Prostate gland (tissue), 2 donors: Measurements from ENCODE around the gene MTCL3.

Source experiments
- DNase-seq: peaks from one replicate; pipeline ENCODE4 v3.0.0-alpha.2; 2019; ENCODE audit warnings: low spot score
- H3K27ac ChIP-seq, 2 donors: fragments of 200-600 bp; sonication (generic); 2 replicates each; pipeline ENCODE4 v1.5.1; 2017 to 2019
- H3K27me3 ChIP-seq: fragments of 200-600 bp; sonication (generic); replicated peaks from 2 replicates; pipeline ENCODE4 v1.5.1; 2019; ENCODE audit not compliant: insufficient read depth
- H3K36me3 ChIP-seq, 2 donors: fragments of 200-600 bp; sonication (generic); 1 replicate in 1 of 2; 2 replicates in 1 of 2; pipeline versions ENCODE4 v1.5.1 to v1.8.1; 2017 to 2019
- H3K4me1 ChIP-seq: fragments of 200-600 bp; sonication (generic); replicated peaks from 2 replicates; pipeline ENCODE4 v1.5.1; 2019
- H3K4me3 ChIP-seq, 2 donors: fragments of 200-600 bp; sonication (generic); 2 replicates each; pipeline ENCODE4 v1.5.1; 2017 to 2019
- H3K9me3 ChIP-seq: fragments of 200-600 bp; sonication (generic); 2 replicates; pipeline ENCODE4 v1.5.1; 2017
- CTCF ChIP-seq, 4 experiments: fragments of 200-600 bp in 2 of 4; fragments of 450-650 bp in 2 of 4; sonication (generic) in 2 of 4; IDR thresholded peaks; 1 replicate in 3 of 4; 2 replicates in 1 of 4; pipeline ENCODE4 v1.5.1; 2016 to 2019; ENCODE audit warnings: antibody characterized with exemption in 4 of 4, mild to moderate bottlenecking in 2 of 4, moderate library complexity in 2 of 4
- POLR2A ChIP-seq: fragments of 450-650 bp; IDR thresholded peaks from one replicate; pipeline ENCODE4 v1.6.1; 2016; ENCODE audit warnings: antibody characterized with exemption, mild to moderate bottlenecking
- POLR2AphosphoS5 ChIP-seq: sonication (generic); formaldehyde crosslinking; IDR thresholded peaks from one replicate; pipeline ENCODE4 v1.6.1; 2017; ENCODE audit warnings: antibody characterized with exemption
- WGBS: methylation state at CpG from one replicate; pipeline ENCODE4 v1.1.5; 2018; 5-methylcytosine and 5-hydroxymethylcytosine counted together
- intact Hi-C: fragments of 100-400 bp; cut with DNase I; formaldehyde crosslinking; loops from one replicate; pipeline ENCODE4 v1.14.2; 2022

The MTCL3 gene

GRCh38 chr6:127513425-127513824 is 5.7 kb downstream of the MTCL3 start:
- intact Hi-C loops: no loop called here
- Histone ChIP-seq H3K4me3 (no peak overlapping the region), H3K4me1 (no peaks in the 10 kb centered on the region), H3K27me3 (peaks cover under 1% of the 10 kb centered on the region), H3K27ac (no peak overlapping the region), H3K9me3 (no peaks in the 10 kb centered on the region), H3K36me3 (no peaks in the 10 kb centered on the region)
- DNase-seq: no peak
- no peak for TF ChIP-seq POLR2A
- TF ChIP-seq POLR2AphosphoS5: no peak
- no peak for TF ChIP-seq CTCF (IDR thresholded peaks at IDR 0.05)

GRCh38 chr6:127510876-127511275 is 8.3 kb downstream of the MTCL3 start:
- Histone ChIP-seq H3K27me3 (no peaks in the 10 kb centered on the region), H3K9me3 (no peaks in the 10 kb centered on the region), H3K36me3 (no peaks in the 10 kb centered on the region), H3K4me1 (no peaks in the 10 kb centered on the region), H3K27ac (no peak overlapping the region), H3K4me3 (no peak overlapping the region)
- no peak for TF ChIP-seq POLR2A
- TF ChIP-seq POLR2AphosphoS5: no peak
- no peak for TF ChIP-seq CTCF (IDR thresholded peaks at IDR 0.05)
- DNase-seq: no peak
- intact Hi-C loops: no loop called here
- WGBS: 85% methylated on average over 2 of the region's 2 CpGs

- H3K27me3 ChIP-seq: no peaks in the 10 kb centered on the region
- WGBS: 69% methylated on average over 1 of the region's 1 CpG
- H3K4me1 ChIP-seq: no peaks in the 10 kb centered on the region
- no peak for DNase-seq
- no peak for TF ChIP-seq POLR2A
- TF ChIP-seq POLR2AphosphoS5: no peak
- TF ChIP-seq CTCF (IDR thresholded peaks at IDR 0.05): no peak
- H3K9me3 ChIP-seq: no peaks in the 10 kb centered on the region
- no peak overlapping the region for H3K4me3 ChIP-seq
- intact Hi-C loops: no loop called here
- H3K27ac ChIP-seq: no peak overlapping the region
- H3K36me3 ChIP-seq: no peaks in the 10 kb centered on the region
These were observed 12.2 kb downstream of the MTCL3 start for GRCh38 chr6:127506894-127507293.

- H3K4me3 ChIP-seq: no peak overlapping the region
- no peaks in the 10 kb centered on the region for H3K27me3 ChIP-seq
- intact Hi-C loops: no loop called here
- 93% methylated on average over 3 of the region's 3 CpGs for WGBS
- H3K4me1 ChIP-seq: no peaks in the 10 kb centered on the region
- no peaks in the 10 kb centered on the region for H3K36me3 ChIP-seq
- H3K9me3 ChIP-seq: no peaks in the 10 kb centered on the region
- no peak for DNase-seq
- TF ChIP-seq CTCF (IDR thresholded peaks at IDR 0.05): no peak
- no peak for TF ChIP-seq POLR2A
- no peak for TF ChIP-seq POLR2AphosphoS5
- no peak overlapping the region for H3K27ac ChIP-seq
These were observed 16.1 kb downstream of the MTCL3 start for GRCh38 chr6:127503022-127503421.

- Histone ChIP-seq H3K27me3 (no peaks in the 10 kb centered on the region), H3K27ac (no peak overlapping the region), H3K36me3 (no peaks in the 10 kb centered on the region), H3K4me1 (no peaks in the 10 kb centered on the region), H3K4me3 (no peak overlapping the region), H3K9me3 (no peaks in the 10 kb centered on the region)
- 22% methylated on average over 1 of the region's 1 CpG for WGBS
- TF ChIP-seq POLR2A: no peak
- no peak for TF ChIP-seq CTCF (IDR thresholded peaks at IDR 0.05)
- no peak for TF ChIP-seq POLR2AphosphoS5
- no peak for DNase-seq
- intact Hi-C loops: no loop called here
These were observed 21.7 kb downstream of the MTCL3 start for GRCh38 chr6:127497410-127497809.
